ENCODE data around the gene BTD.
A peak's percentile ranks its signal among the peaks of the same experiment; 100 is the strongest.

Gene BTD

GRCh38 chr3:15679306-15679705 lies 77.8 kb downstream of the BTD start:
- Histone ChIP-seq H3K27ac (no peak overlapping the region), H3K4me3 (no peak overlapping the region), H3K36me3 (ENCODE audit: insufficient read depth, low read length) (no peaks in the 10 kb centered on the region), H3K9me3 (ENCODE audit: low read depth, low read length) (no peaks in the 10 kb centered on the region), H3K9ac (ENCODE audit: insufficient read length) (no peak overlapping the region)
- no peak for DNase-seq (ENCODE audit: low read depth, low spot score)
- TF ChIP-seq POLR2AphosphoS5 (IDR thresholded peaks at IDR 0.05; ENCODE audit: borderline replicate concordance, low read depth, low read length) = no peak
- TF ChIP-seq EZH2 (IDR thresholded peaks at IDR 0.05) = no peak
- TF ChIP-seq FOXP2 (optimal IDR thresholded peaks at IDR 0.05; ENCODE audit: control extremely low read depth, extremely low read length, insufficient read depth) = no peak

DNA sequence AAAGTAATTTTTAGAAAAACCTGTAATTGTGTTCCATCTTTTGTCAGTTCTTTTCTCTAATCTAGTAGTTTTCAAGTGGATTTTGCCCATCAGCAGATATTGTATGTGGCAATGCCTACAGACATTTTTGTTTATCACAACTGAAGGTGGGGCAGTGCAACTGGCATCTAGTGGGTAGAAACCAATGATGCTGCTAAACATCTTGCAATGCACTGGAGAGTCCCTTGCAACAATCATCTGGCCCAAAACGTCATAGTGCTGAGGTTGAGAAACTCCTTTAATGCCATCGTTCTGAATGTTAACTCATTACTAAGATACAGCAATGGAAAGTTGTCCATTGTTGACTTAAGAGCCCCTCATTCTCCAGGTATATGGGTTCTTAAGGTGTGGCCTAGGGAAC lies 80.1 kb downstream of the BTD start:
- H3K4me3 ChIP-seq = no peak overlapping the region
- H3K36me3 ChIP-seq (ENCODE audit: insufficient read depth, low read length) = no peaks in the 10 kb centered on the region
- TF ChIP-seq EZH2 (IDR thresholded peaks at IDR 0.05) (no peak), FOXP2 (optimal IDR thresholded peaks at IDR 0.05; ENCODE audit: control extremely low read depth, extremely low read length, insufficient read depth) (no peak), POLR2AphosphoS5 (IDR thresholded peaks at IDR 0.05; ENCODE audit: borderline replicate concordance, low read depth, low read length) (no peak)
- H3K27ac ChIP-seq = no peak overlapping the region
- no peak for DNase-seq (ENCODE audit: low read depth, low spot score)
- no peaks in the 10 kb centered on the region for H3K9me3 ChIP-seq (ENCODE audit: low read depth, low read length)
- H3K9ac ChIP-seq (ENCODE audit: insufficient read length) = no peak overlapping the region

DNA sequence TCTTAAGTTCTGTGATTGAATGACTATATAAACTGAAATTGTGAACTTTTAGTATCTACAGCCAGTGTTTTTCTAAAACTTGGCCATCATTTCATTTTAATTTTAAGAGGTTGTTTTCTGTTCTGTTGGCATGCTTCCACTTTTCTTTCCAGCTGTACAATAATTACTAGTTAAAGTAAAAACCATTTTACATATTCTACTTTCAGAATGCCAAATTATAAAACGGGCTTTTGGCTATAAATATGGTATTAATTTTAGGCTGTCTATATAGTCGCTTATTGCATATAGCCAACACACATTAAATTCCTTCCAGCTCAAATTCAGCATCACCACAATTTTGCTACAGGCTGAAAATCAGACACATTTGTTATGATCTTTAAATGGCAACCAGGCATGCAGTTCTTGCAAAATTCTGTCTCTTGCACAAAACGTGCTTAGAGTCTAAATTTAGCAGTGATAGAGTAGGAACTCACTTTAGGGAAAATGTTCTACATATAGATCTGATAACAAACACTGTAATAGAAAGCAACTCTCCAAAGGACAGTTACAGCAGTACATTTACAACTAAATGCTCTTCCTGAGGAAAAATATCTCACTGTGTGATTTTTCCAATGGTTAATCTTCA lies 81.1 kb downstream of the BTD start:
- Histone ChIP-seq H3K36me3 (ENCODE audit: insufficient read depth, low read length) (no peaks in the 10 kb centered on the region), H3K9ac (ENCODE audit: insufficient read length) (peak overlapping the region; percentile 17), H3K4me3 (peak overlapping the region; percentile 57), H3K9me3 (ENCODE audit: low read depth, low read length) (no peaks in the 10 kb centered on the region), H3K27ac (peak overlapping the region; percentile 88)
- no peak for TF ChIP-seq FOXP2 (optimal IDR thresholded peaks at IDR 0.05; ENCODE audit: control extremely low read depth, extremely low read length, insufficient read depth)
- no peak for TF ChIP-seq EZH2 (IDR thresholded peaks at IDR 0.05)
- no peak for TF ChIP-seq POLR2AphosphoS5 (IDR thresholded peaks at IDR 0.05; ENCODE audit: borderline replicate concordance, low read depth, low read length)
- peak; percentile 63 for DNase-seq (ENCODE audit: low read depth, low spot score)

GRCh38 chr3:15683253-15683652 lies 81.7 kb downstream of the BTD start:
- peak overlapping the region; percentile 17 for H3K9ac ChIP-seq (ENCODE audit: insufficient read length)
- no peaks in the 10 kb centered on the region for H3K36me3 ChIP-seq (ENCODE audit: insufficient read depth, low read length)
- H3K4me3 ChIP-seq = peak overlapping the region; percentile 57
- TF ChIP-seq FOXP2 (optimal IDR thresholded peaks at IDR 0.05; ENCODE audit: control extremely low read depth, extremely low read length, insufficient read depth) = no peak
- no peak for TF ChIP-seq POLR2AphosphoS5 (IDR thresholded peaks at IDR 0.05; ENCODE audit: borderline replicate concordance, low read depth, low read length)
- no peak for TF ChIP-seq EZH2 (IDR thresholded peaks at IDR 0.05)
- peak overlapping the region; percentile 88 for H3K27ac ChIP-seq
- DNase-seq (ENCODE audit: low read depth, low spot score) = no peak
- no peaks in the 10 kb centered on the region for H3K9me3 ChIP-seq (ENCODE audit: low read depth, low read length)

- TF ChIP-seq POLR2AphosphoS5 (IDR thresholded peaks at IDR 0.05; ENCODE audit: borderline replicate concordance, low read depth, low read length) = no peak
- TF ChIP-seq EZH2 (IDR thresholded peaks at IDR 0.05) = no peak
- no peak for TF ChIP-seq FOXP2 (optimal IDR thresholded peaks at IDR 0.05; ENCODE audit: control extremely low read depth, extremely low read length, insufficient read depth)
- no peaks in the 10 kb centered on the region for H3K36me3 ChIP-seq (ENCODE audit: insufficient read depth, low read length)
- no peak for DNase-seq (ENCODE audit: low read depth, low spot score)
- H3K9me3 ChIP-seq (ENCODE audit: low read depth, low read length) = no peaks in the 10 kb centered on the region
- H3K27ac ChIP-seq = no peak overlapping the region
- H3K9ac ChIP-seq (ENCODE audit: insufficient read length) = no peak overlapping the region
- H3K4me3 ChIP-seq = no peak overlapping the region
Measured at GRCh38 chr3:15685927-15686326, 84.4 kb downstream of the BTD start.

GRCh38 chr3:15690230-15690629 lies 88.7 kb downstream of the BTD start:
- Histone ChIP-seq H3K36me3 (ENCODE audit: insufficient read depth, low read length) (no peaks in the 10 kb centered on the region), H3K9me3 (ENCODE audit: low read depth, low read length) (no peaks in the 10 kb centered on the region), H3K4me3 (no peak overlapping the region), H3K9ac (ENCODE audit: insufficient read length) (no peak overlapping the region), H3K27ac (no peak overlapping the region)
- no peak for DNase-seq (ENCODE audit: low read depth, low spot score)
- TF ChIP-seq FOXP2 (optimal IDR thresholded peaks at IDR 0.05; ENCODE audit: control extremely low read depth, extremely low read length, insufficient read depth) (no peak), EZH2 (IDR thresholded peaks at IDR 0.05) (no peak), POLR2AphosphoS5 (IDR thresholded peaks at IDR 0.05; ENCODE audit: borderline replicate concordance, low read depth, low read length) (no peak)

GRCh38 chr3:15690748-15691147 lies 89.2 kb downstream of the BTD start:
- Histone ChIP-seq H3K4me3 (no peak overlapping the region), H3K9me3 (ENCODE audit: low read depth, low read length) (no peaks in the 10 kb centered on the region), H3K9ac (ENCODE audit: insufficient read length) (no peak overlapping the region), H3K36me3 (ENCODE audit: insufficient read depth, low read length) (no peaks in the 10 kb centered on the region), H3K27ac (no peak overlapping the region)
- no peak for DNase-seq (ENCODE audit: low read depth, low spot score)
- no peak for TF ChIP-seq EZH2 (IDR thresholded peaks at IDR 0.05)
- no peak for TF ChIP-seq POLR2AphosphoS5 (IDR thresholded peaks at IDR 0.05; ENCODE audit: borderline replicate concordance, low read depth, low read length)
- no peak for TF ChIP-seq FOXP2 (optimal IDR thresholded peaks at IDR 0.05; ENCODE audit: control extremely low read depth, extremely low read length, insufficient read depth)

DNA sequence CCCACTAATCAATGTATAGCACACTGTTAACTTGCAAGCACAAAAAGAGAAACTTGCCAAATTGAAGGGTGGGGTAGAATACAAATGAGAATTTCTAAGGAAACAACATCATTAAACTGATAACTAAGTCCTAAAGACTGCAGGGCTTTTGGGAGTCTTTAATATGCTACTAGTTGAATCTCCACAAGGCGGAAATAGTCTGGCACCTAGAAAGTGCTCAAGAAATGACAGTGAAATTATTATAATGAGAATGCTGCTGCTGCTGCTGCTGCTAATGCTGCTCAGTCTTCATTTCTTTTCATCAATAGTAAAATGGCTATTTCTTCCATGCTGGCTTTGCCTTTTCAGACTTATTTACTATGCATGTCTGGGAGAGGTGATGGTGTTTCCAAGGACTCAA lies 91.8 kb downstream of the BTD start:
- no peak overlapping the region for H3K4me3 ChIP-seq
- H3K9ac ChIP-seq (ENCODE audit: insufficient read length) = no peak overlapping the region
- no peak overlapping the region for H3K27ac ChIP-seq
- H3K9me3 ChIP-seq (ENCODE audit: low read depth, low read length) = no peaks in the 10 kb centered on the region
- no peak for DNase-seq (ENCODE audit: low read depth, low spot score)
- no peaks in the 10 kb centered on the region for H3K36me3 ChIP-seq (ENCODE audit: insufficient read depth, low read length)
- TF ChIP-seq POLR2AphosphoS5 (IDR thresholded peaks at IDR 0.05; ENCODE audit: borderline replicate concordance, low read depth, low read length) = no peak
- TF ChIP-seq FOXP2 (optimal IDR thresholded peaks at IDR 0.05; ENCODE audit: control extremely low read depth, extremely low read length, insufficient read depth) = no peak
- TF ChIP-seq EZH2 (IDR thresholded peaks at IDR 0.05) = no peak

GRCh38 chr3:15694628-15695027 lies 93.1 kb downstream of the BTD start:
- Histone ChIP-seq H3K9me3 (ENCODE audit: low read depth, low read length) (no peaks in the 10 kb centered on the region), H3K9ac (ENCODE audit: insufficient read length) (no peak overlapping the region), H3K4me3 (no peak overlapping the region), H3K27ac (peak overlapping the region; percentile 54; the same call in 1 of the 2 replicates), H3K36me3 (ENCODE audit: insufficient read depth, low read length) (no peaks in the 10 kb centered on the region)
- TF ChIP-seq EZH2 (IDR thresholded peaks at IDR 0.05) (no peak), POLR2AphosphoS5 (IDR thresholded peaks at IDR 0.05; ENCODE audit: borderline replicate concordance, low read depth, low read length) (no peak), FOXP2 (optimal IDR thresholded peaks at IDR 0.05; ENCODE audit: control extremely low read depth, extremely low read length, insufficient read depth) (no peak)
- DNase-seq (ENCODE audit: low read depth, low spot score) = no peak

Data from SK-N-MC (cell line).